WI38 (cell line): ENCODE results near the gene LCE3B.
"Not testable (repeated sequence)": the region's sequence is repeated elsewhere in the genome, so short reads cannot be mapped to it uniquely, and the experiment has no call there.

Experiments
- H3K4me3 ChIP-seq: 2 replicates; pipeline ENCODE4 v1.5.1; 2011; ENCODE audit warnings: low read depth, mild to moderate bottlenecking, control low read depth, low read length
- TF ChIP-seq, protein P1 (sequence below): IDR thresholded peaks from 2 replicates; pipeline ENCODE4 v1.5.1; 2012; ENCODE audit warnings: low read depth, mild to moderate bottlenecking, control low read depth, low read length

LCE3B gene, protein sequence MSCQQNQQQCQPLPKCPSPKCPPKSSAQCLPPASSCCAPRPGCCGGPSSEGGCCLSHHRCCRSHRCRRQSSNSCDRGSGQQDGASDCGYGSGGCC

DNA sequence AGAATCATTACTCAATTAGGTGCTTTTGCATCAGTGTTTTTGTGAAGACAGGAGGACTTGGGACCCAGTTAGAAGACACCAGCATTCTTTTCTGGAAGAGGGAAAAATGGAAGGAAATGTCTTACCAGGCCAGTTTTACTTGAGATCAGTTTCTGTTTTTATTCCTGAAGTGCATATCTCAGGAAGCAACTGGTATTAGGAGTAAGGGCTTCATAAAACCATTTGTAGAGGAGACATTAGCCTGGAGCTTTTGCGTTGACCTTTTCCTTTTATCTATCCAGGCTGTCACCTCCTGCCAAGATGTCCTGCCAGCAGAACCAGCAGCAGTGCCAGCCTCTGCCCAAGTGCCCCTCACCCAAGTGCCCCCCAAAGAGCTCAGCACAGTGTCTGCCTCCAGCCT is at the start of gene LCE3B:
LCE3B (plus strand) TSS at position 301 of the 400 bp plus-strand sequence; CDS start at position 301, 0 bp downstream.
- H3K4me3 ChIP-seq: no peak within 1 kb of the TSS
- TF ChIP-seq, protein P1, sequence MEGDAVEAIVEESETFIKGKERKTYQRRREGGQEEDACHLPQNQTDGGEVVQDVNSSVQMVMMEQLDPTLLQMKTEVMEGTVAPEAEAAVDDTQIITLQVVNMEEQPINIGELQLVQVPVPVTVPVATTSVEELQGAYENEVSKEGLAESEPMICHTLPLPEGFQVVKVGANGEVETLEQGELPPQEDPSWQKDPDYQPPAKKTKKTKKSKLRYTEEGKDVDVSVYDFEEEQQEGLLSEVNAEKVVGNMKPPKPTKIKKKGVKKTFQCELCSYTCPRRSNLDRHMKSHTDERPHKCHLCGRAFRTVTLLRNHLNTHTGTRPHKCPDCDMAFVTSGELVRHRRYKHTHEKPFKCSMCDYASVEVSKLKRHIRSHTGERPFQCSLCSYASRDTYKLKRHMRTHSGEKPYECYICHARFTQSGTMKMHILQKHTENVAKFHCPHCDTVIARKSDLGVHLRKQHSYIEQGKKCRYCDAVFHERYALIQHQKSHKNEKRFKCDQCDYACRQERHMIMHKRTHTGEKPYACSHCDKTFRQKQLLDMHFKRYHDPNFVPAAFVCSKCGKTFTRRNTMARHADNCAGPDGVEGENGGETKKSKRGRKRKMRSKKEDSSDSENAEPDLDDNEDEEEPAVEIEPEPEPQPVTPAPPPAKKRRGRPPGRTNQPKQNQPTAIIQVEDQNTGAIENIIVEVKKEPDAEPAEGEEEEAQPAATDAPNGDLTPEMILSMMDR: no peak

DNA sequence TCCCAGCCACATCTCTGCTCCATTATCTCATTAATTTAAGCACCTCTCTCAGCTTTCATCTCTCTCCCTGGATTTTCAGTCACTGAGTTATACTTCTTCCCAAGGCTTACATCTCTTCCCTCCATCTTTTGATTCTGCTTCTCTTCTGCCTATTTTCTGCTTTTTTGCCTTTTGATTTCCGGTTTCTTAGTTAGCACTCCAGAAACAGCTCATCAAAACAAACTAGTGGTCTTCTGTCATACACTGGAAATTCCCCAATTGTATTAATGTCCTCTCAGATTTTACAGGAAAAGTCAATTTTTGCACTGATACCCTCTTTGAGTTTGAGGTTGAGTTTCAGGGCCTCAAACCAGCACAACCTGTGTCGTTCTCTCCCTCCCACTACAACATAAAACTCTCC is 48.5 kb upstream of the LCE3B start:
- no peak overlapping the region for H3K4me3 ChIP-seq
- TF ChIP-seq, protein P1: no peak

DNA sequence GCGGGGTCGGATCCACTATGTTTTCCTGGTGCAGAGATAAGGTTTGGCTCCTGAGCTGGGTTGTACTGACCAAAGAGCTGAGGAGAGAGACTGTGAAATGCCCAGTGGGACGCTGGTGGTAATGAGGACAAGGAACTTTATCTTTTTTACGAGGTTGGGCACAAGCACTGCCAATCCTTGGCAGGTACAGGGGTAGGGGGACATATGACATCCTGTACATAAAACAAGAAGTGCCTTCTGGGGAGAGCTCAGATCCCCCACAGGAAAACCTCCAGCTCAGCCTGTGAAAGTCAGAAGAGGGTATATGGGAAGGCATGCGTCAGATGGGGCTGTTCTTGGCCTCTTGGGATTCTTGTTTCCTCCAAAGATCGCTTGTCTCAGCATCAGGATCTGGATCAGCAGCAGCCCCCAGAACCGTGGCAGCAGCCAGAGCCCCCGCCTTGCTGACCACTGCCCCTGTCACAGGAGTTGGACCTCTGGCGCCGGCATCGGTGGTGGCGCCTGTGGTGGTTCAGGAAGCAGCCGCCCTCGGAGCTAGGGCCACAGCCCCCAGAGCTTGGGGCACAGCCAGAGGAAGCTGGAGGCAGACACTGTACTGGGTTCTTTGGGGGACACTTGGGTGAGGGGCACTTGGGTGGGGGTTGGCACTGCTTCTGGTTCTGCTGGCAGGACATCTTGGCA is 47.9 kb upstream of the LCE3B start:
- TF ChIP-seq, protein P1: no peak
- no peak overlapping the region for H3K4me3 ChIP-seq

DNA sequence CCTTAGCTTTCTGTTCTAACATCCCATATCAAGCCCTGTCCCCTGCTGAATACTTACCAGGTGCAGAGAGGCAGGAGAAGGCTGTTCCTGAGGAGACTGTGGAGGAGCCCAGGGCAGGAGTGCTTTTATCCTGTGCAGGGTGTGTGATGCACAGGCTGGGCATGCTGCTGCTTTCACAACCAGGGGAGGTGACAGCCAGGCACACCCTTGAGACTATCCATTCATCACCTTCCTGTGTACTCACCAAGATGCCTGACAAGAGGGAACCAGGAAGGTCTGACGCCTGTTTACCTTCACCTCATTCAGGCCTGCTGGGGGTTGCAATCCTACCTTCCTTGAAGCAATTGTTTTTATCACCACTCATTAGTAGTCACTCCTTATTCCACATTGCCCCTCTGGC is 46.9 kb upstream of the LCE3B start, which contains the start of gene LCE3E:
LCE3E (minus strand) TSS at position 100 of the 400 bp plus-strand sequence. CDS start 572 bp downstream, outside the sequence.
- TF ChIP-seq, protein P1: no peak
- no peak within 1 kb of the TSS for H3K4me3 ChIP-seq

DNA sequence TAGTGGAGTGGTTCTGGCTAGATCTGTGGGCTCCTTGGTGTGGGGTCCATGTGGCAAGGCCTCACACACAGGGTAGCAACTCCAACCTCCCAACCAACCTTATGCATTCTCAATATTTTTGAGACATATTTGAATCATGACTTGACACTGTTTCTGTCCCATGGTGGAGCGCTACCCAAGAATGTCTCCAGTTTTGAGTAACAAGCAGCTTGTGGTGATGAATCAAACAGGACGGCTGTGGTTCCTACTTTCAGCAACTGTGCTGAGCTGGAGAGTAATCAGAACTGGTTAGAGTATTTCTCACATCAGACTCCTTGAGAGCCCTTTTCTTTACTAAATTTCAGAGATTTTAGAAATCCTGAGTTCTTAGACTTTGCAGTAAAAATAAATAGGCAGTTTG is 36.4 kb upstream of the LCE3B start:
- TF ChIP-seq, protein P1: no peak
- no peak overlapping the region for H3K4me3 ChIP-seq

DNA sequence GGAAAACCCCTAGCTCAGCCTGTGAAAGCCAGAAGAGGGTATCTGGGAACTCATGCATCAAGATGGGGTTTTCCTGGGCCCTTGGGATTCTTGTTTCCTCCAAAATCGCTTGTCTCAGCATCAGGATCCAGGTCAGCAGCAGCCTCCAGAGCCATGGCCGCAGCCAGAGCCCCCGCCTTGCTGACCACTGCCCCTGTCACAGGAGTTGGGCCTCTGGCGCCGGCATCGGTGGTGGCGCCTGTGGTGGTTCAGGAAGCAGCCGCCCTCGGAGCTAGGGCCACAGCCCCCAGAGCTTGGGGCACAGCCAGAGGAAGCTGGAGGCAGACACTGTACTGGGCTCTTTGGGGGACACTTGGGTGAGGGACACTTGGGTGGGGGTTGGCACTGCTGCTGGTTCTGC is 34.1 kb upstream of the LCE3B start:
- H3K4me3 ChIP-seq: not testable (repeated sequence)

DNA sequence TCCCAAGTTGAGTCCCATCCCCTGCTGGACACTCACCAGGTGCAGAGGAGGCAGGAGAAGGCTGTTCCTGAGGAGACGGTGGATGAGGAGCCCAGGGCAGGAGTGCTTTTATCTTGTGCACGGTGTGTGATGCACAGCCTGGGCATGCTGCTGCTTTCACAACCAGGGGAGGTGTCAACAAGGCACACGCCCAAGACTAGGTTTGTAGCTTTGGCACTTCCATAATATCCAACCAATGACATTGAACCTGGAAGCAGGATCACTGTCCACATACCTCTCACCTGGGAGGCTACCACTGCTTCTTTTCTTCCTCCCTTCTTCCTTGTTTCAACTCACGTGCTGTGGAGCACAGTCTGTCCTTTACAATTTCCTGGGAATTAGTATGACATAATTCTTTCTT is 33.2 kb upstream of the LCE3B start, which contains the start of gene LCE3D:
LCE3D (minus strand) TSS at position 84 of the 400 bp plus-strand sequence. CDS start 580 bp downstream, outside the sequence.
- no peak within 1 kb of the TSS for H3K4me3 ChIP-seq
- TF ChIP-seq, protein P1: no peak
